GM08714 (cell line): ENCODE measurements around the gene AIG1.
"Not testable (repeated sequence)": the region's sequence is repeated elsewhere in the genome, so short reads cannot be mapped to it uniquely, and the experiment has no call there.

Experiments
- H3K4me3 ChIP-seq: fragments of 200-500 bp; sonication (Bioruptor generic); 2 replicates; pipeline ENCODE4 v1.5.1; 2014; ENCODE audit warnings: mild to moderate bottlenecking, low read length, inconsistent platforms
- ZNF274 ChIP-seq: IDR thresholded peaks from 2 replicates; pipeline ENCODE4 v1.6.1; 2012; ENCODE audit warnings: mild to moderate bottlenecking, low read depth, low read length

AIG1 gene

DNA sequence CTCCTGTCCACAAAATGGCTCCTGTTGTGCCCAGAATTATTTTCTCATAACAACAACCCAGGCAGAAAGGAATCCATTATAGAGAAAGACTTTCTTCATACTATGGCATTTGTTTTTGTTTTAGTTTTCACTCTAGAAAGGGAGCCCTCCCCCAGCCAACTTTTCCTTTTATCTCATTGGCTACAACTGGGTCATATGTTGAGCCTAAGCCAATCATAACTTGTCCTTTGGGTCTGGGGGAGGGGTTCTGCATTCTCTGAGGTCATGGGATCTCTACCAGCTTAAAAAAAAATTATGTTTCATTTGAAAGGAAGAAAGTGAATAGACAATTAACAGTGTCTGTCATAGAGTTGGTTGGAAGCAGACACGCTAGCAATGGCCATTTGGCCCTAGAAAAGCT lies 177.6 kb downstream of the AIG1 start:
- TF ChIP-seq ZNF274, result no peak
- H3K4me3 ChIP-seq, result no peak overlapping the region

- no peak for TF ChIP-seq ZNF274
Observed at GRCh38 chr6:143241111-143241510, 180.4 kb downstream of the AIG1 start.

GRCh38 chr6:143241911-143242310 lies 181.2 kb downstream of the AIG1 start:
- TF ChIP-seq ZNF274, result no peak
- H3K4me3 ChIP-seq, result no peak overlapping the region

More at GRCh38 chr6:143241111-143241510, 180.4 kb downstream of the AIG1 start:
- no peak overlapping the region for H3K4me3 ChIP-seq

DNA sequence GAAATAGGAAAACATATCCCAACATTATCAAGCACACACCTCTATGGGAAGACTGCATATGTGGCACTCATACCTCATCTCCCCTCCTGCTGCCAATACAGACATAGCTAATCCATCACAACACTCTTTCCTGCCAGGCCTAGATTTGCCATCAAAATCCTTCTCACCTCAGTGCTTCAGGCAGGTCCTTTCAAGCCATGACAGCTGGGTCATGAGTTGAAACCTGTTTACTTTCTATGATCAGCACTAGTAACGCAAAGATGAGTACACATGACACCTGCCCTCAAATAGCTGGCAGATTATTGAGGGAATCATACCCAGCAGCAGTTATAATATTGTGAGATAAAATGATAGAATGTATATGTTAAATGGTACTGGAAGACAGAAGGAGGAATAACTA lies 183.1 kb downstream of the AIG1 start:
- no peak for TF ChIP-seq ZNF274
- no peak overlapping the region for H3K4me3 ChIP-seq

DNA sequence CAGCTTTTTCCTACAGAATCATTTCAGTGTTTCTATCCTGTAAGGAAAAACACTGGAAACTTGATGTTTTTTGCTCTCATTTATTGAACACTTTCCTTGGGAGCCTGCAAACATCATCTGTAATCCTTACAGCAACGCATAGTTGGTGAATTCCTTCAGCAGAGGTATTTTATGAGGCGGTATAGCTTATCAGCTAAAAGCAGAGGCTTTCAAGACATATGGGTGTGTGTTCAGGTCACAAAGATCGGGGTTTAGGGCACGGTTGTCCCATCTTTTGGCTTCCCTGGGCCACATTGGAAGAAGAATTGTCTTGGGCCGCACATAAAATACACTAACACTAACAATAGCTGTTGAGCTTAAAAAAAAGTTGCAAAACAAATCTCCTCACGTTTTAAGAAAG lies 185.0 kb downstream of the AIG1 start:
- H3K4me3 ChIP-seq, result no peak overlapping the region
- no peak for TF ChIP-seq ZNF274

GRCh38 chr6:143246166-143246775 lies 185.6 kb downstream of the AIG1 start:
- not testable (repeated sequence) for H3K4me3 ChIP-seq

GRCh38 chr6:143247586-143247985 lies 186.9 kb downstream of the AIG1 start:
- H3K4me3 ChIP-seq, result no peak overlapping the region

GRCh38 chr6:143248359-143248758 lies 187.7 kb downstream of the AIG1 start:
- no peak overlapping the region for H3K4me3 ChIP-seq
- no peak for TF ChIP-seq ZNF274

More at GRCh38 chr6:143247586-143247985, 186.9 kb downstream of the AIG1 start:
- no peak for TF ChIP-seq ZNF274

DNA sequence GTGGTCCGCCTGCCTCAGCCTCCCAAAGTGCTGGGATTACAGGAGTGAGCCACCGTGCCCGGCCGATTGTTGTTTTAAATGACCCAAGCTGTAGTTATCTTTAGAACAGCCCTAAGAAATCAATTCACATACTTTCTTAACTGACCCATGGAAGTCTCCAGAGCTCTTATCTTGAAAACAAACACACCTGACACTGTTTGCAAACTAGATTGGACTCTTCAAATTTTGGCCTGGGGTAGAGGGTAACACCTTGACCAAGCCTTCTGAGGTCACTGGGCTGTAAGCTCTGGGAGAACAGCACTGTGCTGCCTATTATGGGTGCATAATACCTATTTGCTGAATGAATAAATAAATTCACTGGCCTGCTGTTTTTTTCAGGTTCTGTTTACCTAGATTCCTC lies 190.6 kb downstream of the AIG1 start:
- TF ChIP-seq ZNF274, result no peak

GRCh38 chr6:143252961-143253360 lies 192.3 kb downstream of the AIG1 start:
- no peak overlapping the region for H3K4me3 ChIP-seq
- no peak for TF ChIP-seq ZNF274

More for the DNA sequence above, 190.6 kb downstream of the AIG1 start:
- H3K4me3 ChIP-seq, result no peak overlapping the region

GRCh38 chr6:143253586-143253985 lies 192.9 kb downstream of the AIG1 start:
- no peak for TF ChIP-seq ZNF274

DNA sequence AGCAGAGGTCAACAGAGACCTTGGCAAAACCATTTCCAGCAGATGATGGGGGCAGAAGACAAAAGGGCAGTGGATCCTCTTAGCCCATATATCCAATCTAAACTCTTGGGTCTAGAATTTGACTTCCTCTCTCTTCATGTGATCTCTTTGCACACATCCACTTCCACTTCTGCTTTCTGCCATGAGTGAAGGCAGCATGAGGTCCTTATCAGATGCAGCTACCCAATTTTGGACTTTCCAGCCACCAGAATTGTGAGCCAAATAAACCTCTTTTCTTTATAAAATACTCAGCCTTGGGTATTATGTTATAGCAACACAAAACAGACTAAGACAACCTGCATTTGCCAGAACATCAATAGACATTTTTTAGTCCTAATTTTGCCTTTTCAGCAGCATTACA lies 198.3 kb downstream of the AIG1 start:
- no peak overlapping the region for H3K4me3 ChIP-seq
- no peak for TF ChIP-seq ZNF274

More at GRCh38 chr6:143253586-143253985, 192.9 kb downstream of the AIG1 start:
- no peak overlapping the region for H3K4me3 ChIP-seq

- no peak for TF ChIP-seq ZNF274
- no peak overlapping the region for H3K4me3 ChIP-seq
Observed at GRCh38 chr6:143260857-143261256, 200.2 kb downstream of the AIG1 start.

DNA sequence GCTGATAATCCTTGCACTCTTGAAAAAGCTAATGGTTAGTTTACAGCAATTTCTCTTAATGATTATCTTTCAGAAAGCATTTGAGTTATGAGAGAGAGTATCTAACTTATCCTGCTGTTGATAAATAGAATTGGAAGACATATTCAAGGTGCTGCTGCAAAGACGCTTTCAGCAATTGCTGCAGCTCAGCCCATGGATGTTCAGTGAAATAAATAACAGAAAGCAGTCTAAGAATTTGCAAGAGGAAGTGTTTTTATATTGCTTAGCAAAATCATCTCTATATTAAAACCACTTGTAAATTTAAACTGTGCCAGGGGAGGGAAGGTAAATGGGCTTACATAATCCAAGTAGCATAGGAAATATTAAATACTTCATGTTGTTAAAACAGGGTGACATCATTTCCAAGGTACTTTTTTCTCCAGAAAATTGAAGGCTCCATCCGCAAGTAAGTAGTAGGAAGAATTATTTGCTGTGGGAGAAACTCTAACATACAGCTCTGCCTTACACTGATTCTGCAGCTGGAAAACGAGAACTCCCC lies 201.3 kb downstream of the AIG1 start:
- TF ChIP-seq ZNF274, result no peak
- no peak overlapping the region for H3K4me3 ChIP-seq

GRCh38 chr6:143262859-143263258 lies 202.2 kb downstream of the AIG1 start:
- TF ChIP-seq ZNF274, result no peak
- no peak overlapping the region for H3K4me3 ChIP-seq

- H3K4me3 ChIP-seq, result no peak overlapping the region
- no peak for TF ChIP-seq ZNF274
Observed at GRCh38 chr6:143264379-143264778, 203.7 kb downstream of the AIG1 start.
